H1 (cell line): ENCODE data around the gene TMEM244. TPM values are rescaled to one million over a fixed set of nuclear protein-coding genes. Genes with fewer than 3 reads are reported as not detected.

Experiments used
- CTCF ChIA-PET: fragments of 300-600 bp; sonication (Branson Sonifier 250); formaldehyde crosslinking; loops from one replicate; lab custom pipeline; 2021; ENCODE audit not compliant: partially characterized antibody; lab: Charles Lee
- POLR2A ChIA-PET: fragments of 300-600 bp; sonication (Branson Sonifier 250); formaldehyde crosslinking; loops from one replicate; lab custom pipeline; 2021; ENCODE audit warnings: inconsistent platforms; ENCODE audit not compliant: partially characterized antibody; lab: Charles Lee
- DNase-seq, 2 experiments: peaks; one replicate each; pipeline versions ENCODE4 v3.0.0 to v3.0.0-alpha.2; 2010 to 2022; ENCODE audit warnings: low spot score in 2 of 2, low read depth in 1 of 2, mixed read lengths in 1 of 2
- FAIRE-seq: peaks from 2 replicates; lab custom pipeline; 2011; peaks lifted over from hg19 to GRCh38; lab: Jason Lieb, UNC
- H2AFZ ChIP-seq: 2 replicates; pipeline ENCODE4 v1.8.1; 2012; ENCODE audit warnings: low read length, inconsistent platforms
- H2AK5ac ChIP-seq: 2 replicates; pipeline ENCODE4 v1.6.1; 2013; ENCODE audit warnings: low read depth, low read length
- H2BK120ac ChIP-seq: replicated peaks from 2 replicates; pipeline ENCODE3; 2013; ENCODE audit warnings: low read depth, low read length, inconsistent platforms
- H2BK12ac ChIP-seq: 2 replicates; pipeline ENCODE4 v1.6.1; 2013; ENCODE audit warnings: low read depth, low read length
- H2BK15ac ChIP-seq: 2 replicates; pipeline ENCODE4 v1.6.1; 2013; ENCODE audit warnings: low read length
- H2BK20ac ChIP-seq: 2 replicates; pipeline ENCODE4 v1.6.1; 2013; ENCODE audit warnings: low read length
- H2BK5ac ChIP-seq: 2 replicates; pipeline ENCODE4 v1.6.1; 2013; ENCODE audit warnings: low read depth, low read length
- H3K14ac ChIP-seq: 2 replicates; pipeline ENCODE4 v1.6.1; 2013; ENCODE audit warnings: inconsistent platforms; ENCODE audit not compliant: insufficient read length
- H3K18ac ChIP-seq: 2 replicates; pipeline ENCODE4 v1.6.1; 2013; ENCODE audit warnings: low read length; ENCODE audit errors: extremely low read depth
- H3K23ac ChIP-seq: 2 replicates; pipeline ENCODE4 v1.6.1; 2013; ENCODE audit warnings: inconsistent platforms; ENCODE audit not compliant: insufficient read length
- H3K23me2 ChIP-seq: 2 replicates; pipeline ENCODE4 v1.6.1; 2013; ENCODE audit warnings: low read depth, low read length
- H3K27ac ChIP-seq: 2 replicates; pipeline ENCODE4 v1.6.1; 2011; ENCODE audit warnings: low read depth, low read length, inconsistent platforms
- H3K27me3 ChIP-seq, 4 experiments: replicated peaks in 1 of 4; 1 replicate in 1 of 4; 2 replicates in 3 of 4; pipeline versions ENCODE4 v1.6.1 to v1.8.1; 2011 to 2013; ENCODE audit warnings: low read length in 3 of 4, mild to moderate bottlenecking in 3 of 4, inconsistent platforms in 2 of 4, mixed read lengths in 2 of 4, moderate library complexity in 1 of 4; ENCODE audit not compliant: control insufficient read depth in 3 of 4, insufficient read depth in 3 of 4; ENCODE audit errors: extremely low read depth in 1 of 4
- H3K36me3 ChIP-seq, 4 experiments: 2 replicates each; pipeline versions ENCODE4 v1.6.1 to v1.8.1; 2011 to 2013; ENCODE audit warnings: mild to moderate bottlenecking in 4 of 4, low read length in 3 of 4, moderate library complexity in 2 of 4, control low read depth in 1 of 4, inconsistent platforms in 1 of 4; ENCODE audit not compliant: insufficient read depth in 4 of 4, control insufficient read depth in 2 of 4
- H3K4ac ChIP-seq: replicated peaks from 2 replicates; pipeline ENCODE3; 2013; ENCODE audit warnings: low read length, low read depth, mixed read lengths, inconsistent platforms; ENCODE audit not compliant: insufficient read length
- H3K4me1 ChIP-seq, 4 experiments: replicated peaks in 1 of 4; 1 replicate in 1 of 4; 2 replicates in 3 of 4; pipeline versions ENCODE4 v1.6.1 to v1.8.1; 2011 to 2013; ENCODE audit warnings: low read length in 3 of 4, inconsistent platforms in 2 of 4, mixed read lengths in 1 of 4; ENCODE audit not compliant: insufficient read depth in 4 of 4, control insufficient read depth in 3 of 4
- H3K4me2 ChIP-seq, 2 experiments: 2 replicates each; pipeline versions ENCODE4 v1.6.1 to v1.8.1; 2011 to 2013; ENCODE audit warnings: low read depth in 2 of 2, low read length in 2 of 2, control low read depth in 1 of 2, inconsistent platforms in 1 of 2, mild to moderate bottlenecking in 1 of 2; ENCODE audit not compliant: insufficient read depth in 1 of 2
- H3K4me3 ChIP-seq, 4 experiments: fragments of 200-600, 300-600 bp in 1 of 4; sonication (generic), shearing (Covaris generic), sonication (Bioruptor Twin) in 1 of 4; 2 replicates each; pipeline versions ENCODE4 v1.5.1 to v1.8.1; 2011 to 2016; ENCODE audit warnings: low read length in 4 of 4, low read depth in 3 of 4, control low read depth in 2 of 4, inconsistent platforms in 2 of 4, mild to moderate bottlenecking in 2 of 4, mixed read lengths in 1 of 4, moderate library complexity in 1 of 4; ENCODE audit not compliant: insufficient read depth in 2 of 4; ENCODE audit errors: extremely low read depth in 1 of 4
- H3K56ac ChIP-seq: replicated peaks from 2 replicates; pipeline ENCODE3; 2013; ENCODE audit warnings: low read depth, mild to moderate bottlenecking, mixed read lengths, low read length, inconsistent platforms; ENCODE audit not compliant: insufficient read length
- H3K79me1 ChIP-seq: 2 replicates; pipeline ENCODE4 v1.6.1; 2013; ENCODE audit warnings: low read depth, low read length, control low read depth
- H3K79me2 ChIP-seq, 2 experiments: 2 replicates each; pipeline versions ENCODE4 v1.6.1 to v1.8.1; 2012 to 2013; ENCODE audit warnings: low read length in 2 of 2, mild to moderate bottlenecking in 2 of 2, inconsistent platforms in 1 of 2; ENCODE audit not compliant: insufficient read depth in 2 of 2, control insufficient read depth in 1 of 2
- H3K9ac ChIP-seq, 4 experiments: replicated peaks in 1 of 4; 1 replicate in 1 of 4; 2 replicates in 3 of 4; pipeline versions ENCODE4 v1.6.1 to v1.8.1; 2011 to 2013; ENCODE audit warnings: low read depth in 3 of 4, low read length in 3 of 4, control low read depth in 2 of 4, mild to moderate bottlenecking in 2 of 4, moderate library complexity in 2 of 4, inconsistent platforms in 1 of 4; ENCODE audit errors: extremely low read depth in 1 of 4
- H3K9me3 ChIP-seq, 2 experiments: 2 replicates each; pipeline versions ENCODE4 v1.6.1 to v1.8.1; 2012 to 2013; ENCODE audit warnings: mild to moderate bottlenecking in 2 of 2, moderate library complexity in 2 of 2, control low read depth in 1 of 2, inconsistent platforms in 1 of 2, low read depth in 1 of 2, low read length in 1 of 2, mixed read lengths in 1 of 2; ENCODE audit not compliant: insufficient read depth in 2 of 2
- H4K20me1 ChIP-seq, 2 experiments: replicated peaks in 1 of 2; 2 replicates each; pipeline versions ENCODE3 to v1.8.1; 2011 to 2013; ENCODE audit warnings: inconsistent platforms in 2 of 2, low read length in 2 of 2, mild to moderate bottlenecking in 1 of 2; ENCODE audit not compliant: insufficient read depth in 2 of 2, control insufficient read depth in 1 of 2
- H4K5ac ChIP-seq: 2 replicates; pipeline ENCODE4 v1.6.1; 2013; ENCODE audit warnings: low read length, low read depth, mixed read lengths, inconsistent platforms; ENCODE audit not compliant: insufficient read length
- H4K8ac ChIP-seq: 2 replicates; pipeline ENCODE4 v1.8.0; 2013; ENCODE audit warnings: mild to moderate bottlenecking, moderate library complexity, low read length, inconsistent platforms; ENCODE audit not compliant: insufficient read depth; ENCODE audit errors: extremely low read depth
- H4K91ac ChIP-seq: replicated peaks from 2 replicates; pipeline ENCODE3; 2013; ENCODE audit warnings: low read length, mixed read lengths, inconsistent platforms; ENCODE audit not compliant: insufficient read length
- BRCA1 ChIP-seq: IDR thresholded peaks from 2 replicates; pipeline ENCODE4 v1.6.1; 2012; ENCODE audit warnings: low read depth, low read length, improper control_type of control experiment
- CHD2 ChIP-seq: IDR thresholded peaks from 2 replicates; pipeline ENCODE4 v1.6.1; 2012; ENCODE audit warnings: low read length, improper control_type of control experiment
- GTF2F1 ChIP-seq: IDR thresholded peaks from 2 replicates; pipeline ENCODE4 v1.6.1; 2012; ENCODE audit warnings: low read depth, low read length, improper control_type of control experiment, borderline replicate concordance
- SP4 ChIP-seq: IDR thresholded peaks from 2 replicates; pipeline ENCODE4 v1.6.1; 2012; ENCODE audit warnings: low read length, inconsistent platforms
- SRF ChIP-seq: IDR thresholded peaks from 2 replicates; pipeline ENCODE4 v1.6.1; 2011; ENCODE audit warnings: mild to moderate bottlenecking, low read depth, low read length, moderate library complexity
- YY1 ChIP-seq: IDR thresholded peaks from 2 replicates; pipeline ENCODE4 v1.6.1; 2011; ENCODE audit warnings: low read depth, mild to moderate bottlenecking, low read length
- WGBS, 2 experiments: shearing (Covaris generic) in 1 of 2; methylation state at CpG; one replicate each; pipeline versions ENCODE4 v1.1.6 to v1.1.7; 2013 to 2015; ENCODE audit warnings: low lambda C conversion rate in 2 of 2, mixed read lengths in 2 of 2, inconsistent platforms in 1 of 2, low coverage in 1 of 2, missing lambda C conversion rate in 1 of 2; ENCODE audit not compliant: insufficient replicate concordance in 2 of 2, insufficient coverage in 1 of 2, insufficient read length in 1 of 2; ENCODE audit errors: extremely low coverage in 1 of 2, missing lambda C conversion rate in 1 of 2; 5-methylcytosine and 5-hydroxymethylcytosine counted together
- polyA plus RNA-seq, 7 experiments: library from polyadenylated mRNA; depleted of rRNA in 3 of 7; stranded (reverse) in 5 of 7; unstranded in 2 of 7; fragments of >200 nt in 5 of 7; fragments of 200-250 nt in 2 of 7; gene quantifications; 1 replicate in 5 of 7; 2 replicates in 1 of 7; 4 replicates in 1 of 7; pipeline versions ENCODE4 v1.2.1 to v1.2.3, GENCODE V29; 2011 to 2013; ENCODE audit warnings: missing spikeins in 2 of 7, mixed read lengths in 2 of 7
- total RNA-seq: library from RNA; stranded (reverse); fragmentation: NEBNext Ultra II Directional; extraction: Animal tissue kit (Norgen Biotek cat#: 25700); gene quantifications from 2 replicates; pipeline ENCODE4 v1.2.1, GENCODE V29; 2021

The TMEM244 gene
- total and polyA plus RNA-seq, 2 of the 8 experiments (the other 6 are each of a cell fraction or from before 2014, with no cell fraction given): not detected

DNA sequence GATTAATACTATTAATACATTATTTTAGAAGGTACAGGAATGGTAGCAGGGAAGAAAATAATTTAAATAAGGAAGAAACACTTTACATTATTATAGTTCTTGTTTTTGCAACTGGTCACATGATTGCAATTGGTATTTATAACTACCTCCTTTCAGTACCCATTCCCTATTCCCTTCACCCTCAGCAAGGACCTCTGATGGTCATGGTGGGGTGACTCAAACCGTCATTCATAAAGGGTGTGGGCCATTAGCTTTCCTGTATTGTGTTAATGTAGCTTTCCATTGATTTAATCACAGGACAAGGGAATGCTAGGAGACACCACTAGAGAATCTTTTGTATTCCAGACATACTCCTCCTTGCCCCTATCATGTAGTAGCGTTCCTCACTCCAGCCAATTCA lies 47.2 kb upstream of the TMEM244 start:
- H3K4me1 ChIP-seq: no peaks in the 10 kb centered on the region
- no peak overlapping the region for H3K23ac ChIP-seq
- H3K36me3 ChIP-seq: no peaks in the 10 kb centered on the region
- H2AK5ac ChIP-seq: no peak overlapping the region
- H3K9me3 ChIP-seq: no peaks in the 10 kb centered on the region
- H2BK120ac ChIP-seq: no peak overlapping the region
- 87% methylated on average over 2 of the region's 2 CpGs; no CpG with 5 or more reads in 1 of the 2 experiments for WGBS, 2 experiments
- H3K27ac ChIP-seq: no peak overlapping the region
- H3K14ac ChIP-seq: no peak overlapping the region
- no peaks in the 10 kb centered on the region for H3K79me2 ChIP-seq
- H4K20me1 ChIP-seq: no peaks in the 10 kb centered on the region
- ChIA-PET POLR2A (no interaction called here), CTCF (no interaction called here)
- TF ChIP-seq CHD2: no peak
- no peak for TF ChIP-seq SP4
- no peak for TF ChIP-seq BRCA1
- no peak for TF ChIP-seq SRF
- TF ChIP-seq GTF2F1: no peak
- TF ChIP-seq YY1: no peak
- H2BK15ac ChIP-seq: no peak overlapping the region
- no peak overlapping the region for H3K4me2 ChIP-seq
- no peak for FAIRE-seq
- H3K27me3 ChIP-seq: no peaks in the 10 kb centered on the region
- H3K79me1 ChIP-seq: no peaks in the 10 kb centered on the region
- no peak overlapping the region for H2BK20ac ChIP-seq
- no peak overlapping the region for H4K8ac ChIP-seq
- no peak overlapping the region for H3K4ac ChIP-seq
- H2AFZ ChIP-seq: no peak overlapping the region
- no peak overlapping the region for H3K9ac ChIP-seq
- no peak overlapping the region for H2BK5ac ChIP-seq
- no peak for DNase-seq
- no peak overlapping the region for H2BK12ac ChIP-seq
- H4K91ac ChIP-seq: no peak overlapping the region
- no peak overlapping the region for H3K56ac ChIP-seq
- H3K4me3 ChIP-seq: no peak overlapping the region
- no peaks in the 10 kb centered on the region for H3K23me2 ChIP-seq
- H3K18ac ChIP-seq: no peak overlapping the region
- no peak overlapping the region for H4K5ac ChIP-seq
